Measurements from ENCODE around the gene ZNF526.
"Not testable (repeated sequence)": the region's sequence is repeated elsewhere in the genome, so short reads cannot be mapped to it uniquely, and the experiment has no call there.

The ZNF526 gene

GRCh38 chr19:42266105-42266504, 46.0 kb downstream of the ZNF526 start:
- DNase-seq (ENCODE audit: low read depth) = not testable (repeated sequence)

GRCh38 chr19:42266928-42267603, 47.0 kb downstream of the ZNF526 start:
- DNase-seq (ENCODE audit: low read depth) = not testable (repeated sequence)

GRCh38 chr19:42267644-42268141, 47.6 kb downstream of the ZNF526 start:
- peak; percentile 22 for DNase-seq (ENCODE audit: low read depth)

GRCh38 chr19:42268142-42268703, 48.1 kb downstream of the ZNF526 start:
- DNase-seq (ENCODE audit: low read depth) = peak; percentile 100

GRCh38 chr19:42268704-42269477, 48.8 kb downstream of the ZNF526 start, which contains the start of gene CIC:
TSS of gene CIC (plus strand) at chr19:42269252. CDS start at chr19:42271784, 2,532 bp downstream.
- DNase-seq (ENCODE audit: low read depth) = peak; percentile 100

- peak; percentile 41 for DNase-seq (ENCODE audit: low read depth)
These were observed 49.6 kb downstream of the ZNF526 start for GRCh38 chr19:42269478-42270345.

GRCh38 chr19:42270346-42271044, 50.4 kb downstream of the ZNF526 start:
- DNase-seq (ENCODE audit: low read depth) = peak; percentile 88

- no peak for DNase-seq (ENCODE audit: low read depth)
These were observed 50.9 kb downstream of the ZNF526 start for GRCh38 chr19:42271045-42271419.

GRCh38 chr19:42271861-42272534, 51.9 kb downstream of the ZNF526 start:
- DNase-seq (ENCODE audit: low read depth) = no peak

- no peak for DNase-seq (ENCODE audit: low read depth)
These were observed 52.4 kb downstream of the ZNF526 start for GRCh38 chr19:42272535-42272897.

GRCh38 chr19:42272989-42273406, 52.9 kb downstream of the ZNF526 start:
- no peak for DNase-seq (ENCODE audit: low read depth)

- DNase-seq (ENCODE audit: low read depth) = no peak
These were observed 53.4 kb downstream of the ZNF526 start for GRCh38 chr19:42273407-42274064.

GRCh38 chr19:42274065-42274682, 54.1 kb downstream of the ZNF526 start:
- no peak for DNase-seq (ENCODE audit: low read depth)

GRCh38 chr19:42275103-42275502, 55.0 kb downstream of the ZNF526 start:
- no peak for DNase-seq (ENCODE audit: low read depth)

- no peak for DNase-seq (ENCODE audit: low read depth)
These were observed 55.4 kb downstream of the ZNF526 start for GRCh38 chr19:42275517-42275916.

GRCh38 chr19:42276284-42276683, 56.2 kb downstream of the ZNF526 start:
- no peak for DNase-seq (ENCODE audit: low read depth)

- DNase-seq (ENCODE audit: low read depth) = peak; percentile 67
These were observed 56.7 kb downstream of the ZNF526 start for GRCh38 chr19:42276821-42277220.

All from ELR (cell line).